IMR-90 (cell line): ENCODE measurements around the gene CYP26B1. TPM values are rescaled to one million over a fixed set of nuclear protein-coding genes. Genes with fewer than 3 reads are reported as not detected.

Experiments used
- ATAC-seq: fragments of 200-7000 bp; cut with Tn5 transposase; 2 replicates; pipeline ENCODE4 v1.9.1; 2020; ENCODE audit warnings: low read depth, mild to moderate bottlenecking, moderate library complexity
- BruUV-seq: library from RNA; stranded (reverse); fragments of 400-500 nt; replicated peaks from 2 replicates; lab custom pipeline; 2021; lab: Mats Ljungman, UMichigan
- CTCF ChIA-PET: fragments of 300-600 bp; formaldehyde crosslinking; extraction: SDS; loops from one replicate; lab custom pipeline; 2021; ENCODE audit warnings: antibody characterized with exemption; lab: Yijun Ruan, JAX
- POLR2A ChIA-PET: fragments of 300-600 bp; sonication (Branson Sonifier 250); formaldehyde crosslinking; loops from one replicate; lab custom pipeline; 2022; ENCODE audit warnings: antibody characterized with exemption; ENCODE audit not compliant: unreplicated experiment; lab: Charles Lee
- DNase-seq: peaks from one replicate; pipeline ENCODE4 v3.0.0; 2013
- H2AFZ ChIP-seq: replicated peaks from 2 replicates; pipeline ENCODE3; 2013; ENCODE audit warnings: low read length, mild to moderate bottlenecking; ENCODE audit not compliant: poor library complexity
- H2AK5ac ChIP-seq: 2 replicates; pipeline ENCODE4 v1.6.1; 2013; ENCODE audit warnings: low read depth, low read length, inconsistent platforms
- H2AK9ac ChIP-seq: replicated peaks from 2 replicates; pipeline ENCODE3; 2013; ENCODE audit warnings: mild to moderate bottlenecking, low read depth, low read length, moderate library complexity; ENCODE audit not compliant: poor library complexity
- H2BK120ac ChIP-seq: 2 replicates; pipeline ENCODE4 v1.6.1; 2013; ENCODE audit warnings: low read depth, low read length, inconsistent platforms
- H2BK15ac ChIP-seq: 3 replicates; pipeline ENCODE4 v1.6.1; 2013; ENCODE audit warnings: low read depth, low read length, inconsistent platforms
- H2BK20ac ChIP-seq: 2 replicates; pipeline ENCODE4 v1.6.1; 2013; ENCODE audit warnings: low read depth, mild to moderate bottlenecking, inconsistent platforms, low read length, moderate library complexity
- H2BK5ac ChIP-seq: 2 replicates; pipeline ENCODE4 v1.6.1; 2013; ENCODE audit warnings: mild to moderate bottlenecking, low read depth, low read length, inconsistent platforms; ENCODE audit not compliant: poor library complexity, severe bottlenecking
- H3K14ac ChIP-seq: replicated peaks from 2 replicates; pipeline ENCODE4 v1.6.1; 2013; ENCODE audit warnings: low read depth, low read length, inconsistent platforms
- H3K18ac ChIP-seq: 2 replicates; pipeline ENCODE4 v1.6.1; 2013; ENCODE audit warnings: low read depth, low read length, control low read depth
- H3K23ac ChIP-seq: 2 replicates; pipeline ENCODE4 v1.6.1; 2013; ENCODE audit warnings: low read depth, low read length, inconsistent platforms
- H3K27ac ChIP-seq: 2 replicates; pipeline ENCODE4 v1.5.1; 2013; ENCODE audit warnings: mild to moderate bottlenecking, control low read depth, low read length; ENCODE audit not compliant: insufficient read depth
- H3K27me3 ChIP-seq: 2 replicates; pipeline ENCODE4 v1.6.1; 2013; ENCODE audit warnings: low read length; ENCODE audit not compliant: control insufficient read depth, insufficient read depth
- H3K36me3 ChIP-seq: 2 replicates; pipeline ENCODE4 v1.6.1; 2013; ENCODE audit warnings: low read length, mixed read lengths; ENCODE audit not compliant: control insufficient read depth, insufficient read depth
- H3K4ac ChIP-seq: 2 replicates; pipeline ENCODE4 v1.6.1; 2013; ENCODE audit warnings: low read depth, low read length, inconsistent platforms
- H3K4me1 ChIP-seq: 2 replicates; pipeline ENCODE4 v1.6.1; 2013; ENCODE audit warnings: low read length, mixed read lengths; ENCODE audit not compliant: control insufficient read depth, insufficient read depth
- H3K4me2 ChIP-seq: 2 replicates; pipeline ENCODE4 v1.6.1; 2013; ENCODE audit warnings: low read depth, mild to moderate bottlenecking, control low read depth, low read length, moderate library complexity
- H3K4me3 ChIP-seq: 2 replicates; pipeline ENCODE4 v1.5.1; 2013; ENCODE audit warnings: low read depth, mild to moderate bottlenecking, control low read depth, low read length, moderate library complexity; ENCODE audit not compliant: insufficient read depth
- H3K56ac ChIP-seq: 2 replicates; pipeline ENCODE4 v1.6.1; 2013; ENCODE audit warnings: low read length, inconsistent platforms; ENCODE audit not compliant: insufficient read depth; ENCODE audit errors: extremely low read depth
- H3K79me1 ChIP-seq, 2 experiments: 2 replicates each; pipeline ENCODE4 v1.6.1; 2013; ENCODE audit warnings: low read length in 2 of 2, inconsistent platforms in 1 of 2, low read depth in 1 of 2
- H3K9ac ChIP-seq: 2 replicates; pipeline ENCODE4 v1.6.1; 2013; ENCODE audit warnings: low read depth, low read length, control low read depth
- H3K9me1 ChIP-seq: 2 replicates; pipeline ENCODE4 v1.6.1; 2013; ENCODE audit warnings: low read length, inconsistent platforms; ENCODE audit not compliant: insufficient read depth
- H3K9me3 ChIP-seq: 2 replicates; pipeline ENCODE4 v1.6.1; 2013; ENCODE audit warnings: low read length; ENCODE audit not compliant: control insufficient read depth, insufficient read depth
- H4K20me1 ChIP-seq: 2 replicates; pipeline ENCODE4 v1.6.1; 2013; ENCODE audit warnings: low read length, inconsistent platforms; ENCODE audit not compliant: insufficient read depth
- H4K5ac ChIP-seq: 2 replicates; pipeline ENCODE4 v1.6.1; 2013; ENCODE audit warnings: mild to moderate bottlenecking, low read depth, low read length, control low read depth
- H4K8ac ChIP-seq, 2 experiments: 2 replicates each; pipeline ENCODE4 v1.6.1; 2013; ENCODE audit warnings: low read depth in 2 of 2, low read length in 2 of 2, control low read depth in 1 of 2, inconsistent platforms in 1 of 2
- H4K91ac ChIP-seq: 2 replicates; pipeline ENCODE4 v1.6.1; 2013; ENCODE audit warnings: low read depth, low read length, inconsistent platforms; ENCODE audit not compliant: insufficient read depth
- RFX5 ChIP-seq: IDR thresholded peaks from 2 replicates; pipeline ENCODE4 v1.8.0; 2012; ENCODE audit warnings: low read depth, mild to moderate bottlenecking, low read length, moderate library complexity
- WGBS, 2 experiments: methylation state at CpG; one replicate each; pipeline versions ENCODE4 v1.1.5 to v1.1.7; 2013; ENCODE audit warnings: missing lambda C conversion rate in 2 of 2; ENCODE audit not compliant: insufficient read length in 1 of 2; ENCODE audit errors: extremely low coverage in 2 of 2; 5-methylcytosine and 5-hydroxymethylcytosine counted together
- dilution Hi-C: fragments of 300-500 bp; cut with HindIII; formaldehyde crosslinking; loops from one replicate; pipeline ENCODE4 v1.14.3; 2018; ENCODE audit warnings: low sequenced_read_pairs; ENCODE audit not compliant: unreplicated experiment
- in situ Hi-C: fragments of 300-500 bp; cut with MboI; formaldehyde crosslinking; loops from 3 replicates; pipeline ENCODE4 v1.14.3; 2019; ENCODE audit warnings: low sequenced_read_pairs, inconsistent platforms, mixed read lengths
- intact Hi-C: fragments of 100-400 bp; cut with micrococcal nuclease; formaldehyde crosslinking; loops from 2 replicates; pipeline ENCODE4 v1.10.0; 2022
- polyA plus RNA-seq, 3 experiments: library from polyadenylated mRNA; depleted of rRNA; stranded (reverse); fragments of >200 nt; gene quantifications; 2 replicates each; pipeline ENCODE4 v1.2.3, GENCODE V29; 2012; ENCODE audit warnings: low replicate concordance in 1 of 3
- total RNA-seq: library from RNA; depleted of rRNA; stranded (reverse); fragments of >200 nt; gene quantifications from 2 replicates; pipeline ENCODE4 v1.2.3, GENCODE V29; 2012
- TF ChIP-seq, protein P1 (sequence below): fragments of 150-350 bp; IDR thresholded peaks from 2 replicates; pipeline ENCODE4 v1.6.1; 2016; ENCODE audit warnings: low read depth, mild to moderate bottlenecking, low read length, moderate library complexity, borderline replicate concordance

The CYP26B1 gene
- total and polyA plus RNA-seq, 2 of the 4 experiments (the other 2 are of a cell fraction): 0.02 TPM; not detected in 1

DNA sequence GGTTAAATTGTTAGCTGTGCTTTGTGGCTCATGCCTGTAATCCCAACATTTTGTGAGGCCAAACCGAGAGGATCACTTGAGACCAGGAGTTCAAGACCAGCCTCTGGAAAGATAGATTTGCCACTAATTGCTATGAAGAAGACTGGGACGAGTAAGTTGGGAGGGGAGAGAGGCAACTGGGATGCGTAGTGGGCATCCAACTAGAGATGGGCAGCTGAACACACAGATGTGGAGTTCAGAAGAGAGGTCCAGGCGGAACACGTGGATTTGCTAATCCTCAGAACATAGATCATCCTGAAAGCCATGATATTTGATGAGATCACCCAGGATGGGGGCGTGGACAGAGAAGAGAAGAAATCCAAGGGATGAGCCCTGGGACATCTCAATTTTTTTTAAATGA, 48.7 kb downstream of the CYP26B1 start:
- no peak overlapping the region for H3K4me2 ChIP-seq
- no peak overlapping the region for H2BK20ac ChIP-seq
- no peaks in the 10 kb centered on the region for H3K9me3 ChIP-seq
- TF ChIP-seq RFX5: no peak
- TF ChIP-seq, protein P1, sequence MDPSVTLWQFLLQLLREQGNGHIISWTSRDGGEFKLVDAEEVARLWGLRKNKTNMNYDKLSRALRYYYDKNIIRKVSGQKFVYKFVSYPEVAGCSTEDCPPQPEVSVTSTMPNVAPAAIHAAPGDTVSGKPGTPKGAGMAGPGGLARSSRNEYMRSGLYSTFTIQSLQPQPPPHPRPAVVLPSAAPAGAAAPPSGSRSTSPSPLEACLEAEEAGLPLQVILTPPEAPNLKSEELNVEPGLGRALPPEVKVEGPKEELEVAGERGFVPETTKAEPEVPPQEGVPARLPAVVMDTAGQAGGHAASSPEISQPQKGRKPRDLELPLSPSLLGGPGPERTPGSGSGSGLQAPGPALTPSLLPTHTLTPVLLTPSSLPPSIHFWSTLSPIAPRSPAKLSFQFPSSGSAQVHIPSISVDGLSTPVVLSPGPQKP: no peak
- BruUV-seq: no TSS peak
- H3K27me3 ChIP-seq: peaks cover 7% of the 10 kb centered on the region
- POLR2A ChIA-PET: no interaction called here
- no peak overlapping the region for H3K9ac ChIP-seq
- no peak overlapping the region for H3K27ac ChIP-seq
- H3K36me3 ChIP-seq: no peaks in the 10 kb centered on the region
- no peak overlapping the region for H4K5ac ChIP-seq
- no peaks in the 10 kb centered on the region for H3K9me1 ChIP-seq
- ATAC-seq (no peak), DNase-seq (no peak)
- H3K4me1 ChIP-seq: no peaks in the 10 kb centered on the region
- no peak overlapping the region for H2BK15ac ChIP-seq
- H2BK5ac ChIP-seq: no peak overlapping the region
- dilution Hi-C loops: no loop called here
- no peak overlapping the region for H2BK120ac ChIP-seq
- intact Hi-C loops: no loop called here
- H3K23ac ChIP-seq: no peak overlapping the region
- H2AK5ac ChIP-seq: no peak overlapping the region
- CTCF ChIA-PET: no interaction called here
- H3K79me1 ChIP-seq: no peaks in the 10 kb centered on the region
- H2AFZ ChIP-seq: no peak overlapping the region
- H3K4me3 ChIP-seq: no peak overlapping the region
- in situ Hi-C loops: no loop called here
- no peak overlapping the region for H3K4ac ChIP-seq
- H4K91ac ChIP-seq: no peak overlapping the region
- H3K18ac ChIP-seq: no peak overlapping the region
- H2AK9ac ChIP-seq: no peak overlapping the region
- H4K20me1 ChIP-seq: no peaks in the 10 kb centered on the region
- no peak overlapping the region for H4K8ac ChIP-seq
- H3K14ac ChIP-seq: no peak overlapping the region
- no peak overlapping the region for H3K56ac ChIP-seq
- WGBS, 2 experiments: 45% methylated on average over 3 of the region's 6 CpGs; no CpG with 5 or more reads in 1 of the 2 experiments
